WERI-Rb-1 (cell line): ENCODE results near the gene HSD17B7.
"Not testable (repeated sequence)": the region's sequence is repeated elsewhere in the genome, so short reads cannot be mapped to it uniquely, and the experiment has no call there.

Source experiments
- DNase-seq: peaks from one replicate; pipeline ENCODE4 v3.0.0-alpha.2; 2020
- H3K27ac ChIP-seq: fragments of 250-450 bp; sonication (Bioruptor Pico); 2 replicates; pipeline ENCODE4 v1.5.1; 2020; ENCODE audit warnings: mild to moderate bottlenecking, moderate library complexity
- H3K27me3 ChIP-seq: fragments of 250-450 bp; sonication (Bioruptor Pico); 2 replicates; pipeline ENCODE4 v1.5.1; 2021; ENCODE audit warnings: mild to moderate bottlenecking, low read depth, moderate library complexity; ENCODE audit not compliant: insufficient read depth, severe bottlenecking
- H3K36me3 ChIP-seq: fragments of 250-450 bp; sonication (Bioruptor Pico); 2 replicates; pipeline ENCODE4 v1.5.1; 2020; ENCODE audit warnings: mild to moderate bottlenecking, moderate library complexity
- H3K4me3 ChIP-seq: 2 replicates; pipeline ENCODE4 v1.5.1; 2011; ENCODE audit warnings: low read depth, mild to moderate bottlenecking, control low read depth, low read length
- H3K9me3 ChIP-seq: fragments of 250-450 bp; sonication (Bioruptor Pico); 2 replicates; pipeline ENCODE4 v1.5.1; 2021; ENCODE audit warnings: mild to moderate bottlenecking, moderate library complexity; ENCODE audit not compliant: severe bottlenecking
- CTCF ChIP-seq: IDR thresholded peaks from 2 replicates; pipeline ENCODE4 v1.5.1; 2011; ENCODE audit warnings: low read depth, mild to moderate bottlenecking, control low read depth, inconsistent platforms, low read length

HSD17B7 gene

GRCh38 chr1:162790303-162790984 is at the start of gene HSD17B7:
Gene HSD17B7, plus strand, starts transcription at chr1:162790702. Its CDS starts 99 bp downstream, at chr1:162790801.
- not testable (repeated sequence) for H3K36me3 ChIP-seq, H3K9me3 ChIP-seq, H3K27me3 ChIP-seq
- DNase-seq = peak; percentile 99
- Histone ChIP-seq H3K4me3 (peak within 1 kb of the TSS; percentile 49), H3K27ac (peak within 1 kb of the TSS; percentile 86)
- peak; percentile 8; the same call in 1 of the 2 replicates for TF ChIP-seq CTCF

- Histone ChIP-seq H3K4me3 (no peak overlapping the region), H3K36me3 (no peaks in the 10 kb centered on the region), H3K27me3 (no peaks in the 10 kb centered on the region), H3K9me3 (peaks cover under 1% of the 10 kb centered on the region), H3K27ac (no peak overlapping the region)
- no peak for DNase-seq
- no peak for TF ChIP-seq CTCF
These were observed 49.7 kb upstream of the HSD17B7 start for GRCh38 chr1:162740755-162741154.

GRCh38 chr1:162741574-162741973 is 48.9 kb upstream of the HSD17B7 start:
- H3K27ac ChIP-seq = no peak overlapping the region
- no peak for TF ChIP-seq CTCF
- no peak for DNase-seq
- H3K9me3 ChIP-seq = peaks cover 8% of the 10 kb centered on the region
- no peak overlapping the region for H3K4me3 ChIP-seq
- H3K36me3 ChIP-seq = no peaks in the 10 kb centered on the region
- H3K27me3 ChIP-seq = no peaks in the 10 kb centered on the region

GRCh38 chr1:162746264-162746942 is 44.1 kb upstream of the HSD17B7 start:
- H3K27me3 ChIP-seq, H3K36me3 ChIP-seq, DNase-seq, H3K4me3 ChIP-seq, H3K27ac ChIP-seq: not testable (repeated sequence)
- H3K9me3 ChIP-seq = peaks cover 27% of the 10 kb centered on the region

GRCh38 chr1:162753001-162753658 is 37.4 kb upstream of the HSD17B7 start:
- no peaks in the 10 kb centered on the region for H3K36me3 ChIP-seq
- H3K27ac ChIP-seq = no peak overlapping the region
- H3K9me3 ChIP-seq = peaks cover 17% of the 10 kb centered on the region
- DNase-seq = no peak
- H3K27me3 ChIP-seq = no peaks in the 10 kb centered on the region
- no peak overlapping the region for H3K4me3 ChIP-seq
- TF ChIP-seq CTCF = peak; percentile 56; the same call in 1 of the 2 replicates

- no peak for TF ChIP-seq CTCF
- no peak for DNase-seq
- H3K9me3 ChIP-seq = peaks cover 15% of the 10 kb centered on the region
- no peaks in the 10 kb centered on the region for H3K27me3 ChIP-seq
- H3K36me3 ChIP-seq = no peaks in the 10 kb centered on the region
- H3K4me3 ChIP-seq = no peak overlapping the region
- H3K27ac ChIP-seq = no peak overlapping the region
These were observed 36.4 kb upstream of the HSD17B7 start for GRCh38 chr1:162753998-162754585.
